Thyroid gland (tissue), 4 donors: Measurements from ENCODE around the gene TAP2. TPM values are rescaled to one million over a fixed set of nuclear protein-coding genes. Genes with fewer than 3 reads are reported as not detected.

Experiments used
- DNase-seq, 2 donors: peaks; one replicate each; pipeline ENCODE4 v3.0.0-alpha.2; 2019
- H3K27ac ChIP-seq, 3 donors: fragments of 200-600 bp; sonication (generic); 1 replicate in 2 of 3; 2 replicates in 1 of 3; pipeline ENCODE4 v1.5.1; 2016 to 2019; ENCODE audit warnings: mild to moderate bottlenecking in 1 of 3, moderate library complexity in 1 of 3
- H3K27me3 ChIP-seq: fragments of 200-600 bp; sonication (generic); one replicate; pipeline ENCODE4 v1.5.1; 2019
- H3K36me3 ChIP-seq, 2 donors: fragments of 200-600 bp; sonication (generic); one replicate each; pipeline ENCODE4 v1.5.1; 2016 to 2019
- H3K4me1 ChIP-seq, 2 donors: fragments of 200-600 bp; sonication (generic); one replicate each; pipeline ENCODE4 v1.5.1; 2017 to 2019
- H3K4me3 ChIP-seq, 3 donors: fragments of 200-600 bp; sonication (generic); replicated peaks in 1 of 3; 1 replicate in 2 of 3; 2 replicates in 1 of 3; pipeline ENCODE4 v1.5.1; 2016; ENCODE audit warnings: mild to moderate bottlenecking in 1 of 3
- H3K9me3 ChIP-seq: fragments of 200-600 bp; sonication (generic); one replicate; pipeline ENCODE4 v1.5.1; 2017
- POLR2A ChIP-seq, 2 donors: fragments of 450-650 bp; IDR thresholded peaks; one replicate each; pipeline ENCODE4 v1.6.1; 2017; ENCODE audit warnings: antibody characterized with exemption in 2 of 2, mild to moderate bottlenecking in 2 of 2, moderate library complexity in 1 of 2
- WGBS, 2 donors: methylation state at CpG; one replicate each; pipeline ENCODE4 v1.1.5; 2017; 5-methylcytosine and 5-hydroxymethylcytosine counted together
- intact Hi-C: fragments of 100-400 bp; cut with DNase I; formaldehyde crosslinking; loops from one replicate; pipeline ENCODE4 v1.15.1; 2023
- total RNA-seq, 4 donors: library from RNA; depleted of rRNA; stranded (reverse); fragments of >200 nt; gene quantifications; one replicate each; pipeline ENCODE4 v1.2.3, GENCODE V29; 2016
- TF ChIP-seq, protein P1 (sequence below), 6 experiments: fragments of 200-600 bp in 3 of 6; fragments of 450-650 bp in 3 of 6; sonication (generic) in 3 of 6; IDR thresholded peaks; one replicate each; pipeline ENCODE4 v1.5.1; 2016 to 2019; ENCODE audit warnings: antibody characterized with exemption in 6 of 6, mild to moderate bottlenecking in 2 of 6, inconsistent platforms in 1 of 6, moderate library complexity in 1 of 6

Gene TAP2
- total RNA-seq, 4 donors from 2014 or later, result 6.9 to 31.9 (median 8.2) TPM

DNA sequence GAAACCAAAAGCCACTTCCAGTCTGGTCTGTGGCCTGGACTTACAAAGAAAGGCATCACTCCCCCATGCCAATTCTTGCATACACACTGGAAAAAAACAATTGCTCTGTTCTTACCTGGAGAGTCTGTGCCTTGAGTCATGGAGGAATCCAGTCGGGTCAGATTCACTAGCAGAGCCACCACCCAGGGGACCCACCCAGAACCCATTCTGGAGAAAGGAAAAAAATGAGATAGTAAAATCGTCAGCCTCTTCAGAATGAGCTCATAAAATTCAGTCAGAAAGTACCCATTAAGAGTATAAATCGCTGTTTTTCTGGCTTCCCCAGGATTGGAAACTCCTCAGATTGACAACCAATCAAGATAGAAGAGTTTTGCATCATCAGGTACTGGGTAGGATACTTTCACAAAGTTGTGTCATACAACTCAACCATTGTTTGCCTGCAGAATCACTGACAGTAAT, 21.8 kb downstream of the TAP2 start, which contains the start of gene HLA-DOB:
Gene HLA-DOB, minus strand, starts transcription at position 257 of the 459 bp plus-strand sequence. Its CDS starts 51 bp downstream, at position 206.
- TF ChIP-seq, protein P1, sequence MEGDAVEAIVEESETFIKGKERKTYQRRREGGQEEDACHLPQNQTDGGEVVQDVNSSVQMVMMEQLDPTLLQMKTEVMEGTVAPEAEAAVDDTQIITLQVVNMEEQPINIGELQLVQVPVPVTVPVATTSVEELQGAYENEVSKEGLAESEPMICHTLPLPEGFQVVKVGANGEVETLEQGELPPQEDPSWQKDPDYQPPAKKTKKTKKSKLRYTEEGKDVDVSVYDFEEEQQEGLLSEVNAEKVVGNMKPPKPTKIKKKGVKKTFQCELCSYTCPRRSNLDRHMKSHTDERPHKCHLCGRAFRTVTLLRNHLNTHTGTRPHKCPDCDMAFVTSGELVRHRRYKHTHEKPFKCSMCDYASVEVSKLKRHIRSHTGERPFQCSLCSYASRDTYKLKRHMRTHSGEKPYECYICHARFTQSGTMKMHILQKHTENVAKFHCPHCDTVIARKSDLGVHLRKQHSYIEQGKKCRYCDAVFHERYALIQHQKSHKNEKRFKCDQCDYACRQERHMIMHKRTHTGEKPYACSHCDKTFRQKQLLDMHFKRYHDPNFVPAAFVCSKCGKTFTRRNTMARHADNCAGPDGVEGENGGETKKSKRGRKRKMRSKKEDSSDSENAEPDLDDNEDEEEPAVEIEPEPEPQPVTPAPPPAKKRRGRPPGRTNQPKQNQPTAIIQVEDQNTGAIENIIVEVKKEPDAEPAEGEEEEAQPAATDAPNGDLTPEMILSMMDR (IDR thresholded peaks at IDR 0.05), result no peak
- TF ChIP-seq POLR2A (IDR thresholded peaks at IDR 0.05), result no peak
- intact Hi-C loops, result no loop called here
- H3K27ac ChIP-seq, result no peak within 1 kb of the TSS
- WGBS, 2 donors, result 51 to 54% methylated on average over 3 of the region's 3 CpGs
- no peaks in the 10 kb centered on the region for H3K27me3 ChIP-seq
- H3K9me3 ChIP-seq, result no peaks in the 10 kb centered on the region
- H3K36me3 ChIP-seq, result no peaks in the 10 kb centered on the region
- no peak within 1 kb of the TSS for H3K4me3 ChIP-seq
- no peak for DNase-seq
- no peaks in the 10 kb centered on the region for H3K4me1 ChIP-seq

DNA sequence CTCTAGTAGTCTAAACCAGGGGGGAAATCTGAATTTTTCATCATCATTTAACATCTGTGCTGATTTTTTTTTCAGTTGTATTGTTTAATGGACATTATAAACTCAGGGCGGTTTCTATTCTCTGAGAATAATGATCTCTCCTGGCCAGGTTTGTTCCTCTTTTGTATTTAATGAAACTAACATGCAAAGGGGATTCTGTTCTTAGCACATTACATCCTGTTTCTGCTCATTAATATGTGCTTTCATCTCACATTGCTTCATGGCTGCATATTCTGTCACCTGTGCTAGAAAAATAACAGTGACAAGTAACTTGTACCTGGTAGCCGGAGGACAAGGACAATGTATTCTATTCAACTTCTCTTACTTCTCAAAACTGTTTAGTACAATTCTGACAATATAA, 22.5 kb downstream of the TAP2 start:
- H3K27me3 ChIP-seq, result no peaks in the 10 kb centered on the region
- H3K36me3 ChIP-seq, result no peaks in the 10 kb centered on the region
- no peak overlapping the region for H3K4me3 ChIP-seq
- H3K4me1 ChIP-seq, result no peaks in the 10 kb centered on the region
- intact Hi-C loops, result no loop called here
- WGBS, 2 donors, result 89 to 93% methylated on average over 2 of the region's 2 CpGs
- TF ChIP-seq POLR2A (IDR thresholded peaks at IDR 0.05), result no peak
- TF ChIP-seq, protein P1 (IDR thresholded peaks at IDR 0.05), result no peak
- H3K9me3 ChIP-seq, result no peaks in the 10 kb centered on the region
- no peak overlapping the region for H3K27ac ChIP-seq
- DNase-seq, result no peak

DNA sequence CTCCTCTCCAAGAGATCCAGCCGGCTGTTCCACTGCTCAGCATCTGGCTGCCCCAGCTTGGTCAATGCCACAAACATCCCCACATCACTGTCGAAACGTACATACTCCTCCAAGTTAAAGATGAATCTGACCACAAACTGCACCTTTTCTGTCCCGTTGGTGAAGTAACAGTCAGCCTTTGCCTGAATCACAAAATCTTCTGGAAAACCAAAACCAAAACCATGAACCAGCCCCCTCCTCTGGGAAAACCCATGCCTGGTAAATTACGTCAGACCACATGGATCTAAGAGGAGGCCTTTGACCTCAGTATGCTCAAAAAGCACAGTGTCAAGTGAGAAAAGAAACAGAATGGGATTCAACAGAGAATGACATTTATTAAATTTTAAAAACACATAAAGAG, 23.4 kb downstream of the TAP2 start:
- no peaks in the 10 kb centered on the region for H3K4me1 ChIP-seq
- no peak overlapping the region for H3K27ac ChIP-seq
- H3K9me3 ChIP-seq, result no peaks in the 10 kb centered on the region
- TF ChIP-seq, protein P1 (IDR thresholded peaks at IDR 0.05), result no peak
- no peak for TF ChIP-seq POLR2A (IDR thresholded peaks at IDR 0.05)
- intact Hi-C loops, result no loop called here
- H3K4me3 ChIP-seq, result no peak overlapping the region
- 85 to 92% methylated on average over 5 of the region's 5 CpGs for WGBS, 2 donors
- H3K27me3 ChIP-seq, result no peaks in the 10 kb centered on the region
- DNase-seq, result no peak
- no peaks in the 10 kb centered on the region for H3K36me3 ChIP-seq

DNA sequence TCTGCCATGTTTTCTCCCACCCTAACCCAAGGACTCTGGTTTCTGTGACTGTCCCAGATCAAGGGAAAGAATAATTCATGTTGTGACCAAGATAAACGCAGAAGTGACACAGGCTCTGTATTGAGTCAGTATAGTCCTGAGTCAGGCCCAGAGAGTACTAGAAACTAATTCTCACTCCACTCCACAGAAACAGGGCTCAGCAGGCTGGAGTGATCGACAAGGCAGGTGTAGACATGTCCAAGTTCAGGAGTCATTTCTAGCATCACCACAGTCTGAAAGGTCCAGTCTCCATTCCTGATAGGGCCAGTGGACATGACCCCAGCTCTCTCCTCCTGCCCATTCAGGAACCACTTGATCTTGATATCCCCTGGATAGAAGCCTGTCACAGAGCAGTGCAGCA, 24.4 kb downstream of the TAP2 start:
- no peak for DNase-seq
- Histone ChIP-seq H3K9me3 (no peaks in the 10 kb centered on the region), H3K27ac (no peak overlapping the region), H3K36me3 (no peaks in the 10 kb centered on the region), H3K27me3 (no peaks in the 10 kb centered on the region), H3K4me1 (no peaks in the 10 kb centered on the region), H3K4me3 (no peak overlapping the region)
- WGBS, 2 donors, result 92 to 100% methylated on average over 2 of the region's 2 CpGs
- TF ChIP-seq, protein P1 (IDR thresholded peaks at IDR 0.05), result no peak
- no peak for TF ChIP-seq POLR2A (IDR thresholded peaks at IDR 0.05)
- intact Hi-C loops, result no loop called here

DNA sequence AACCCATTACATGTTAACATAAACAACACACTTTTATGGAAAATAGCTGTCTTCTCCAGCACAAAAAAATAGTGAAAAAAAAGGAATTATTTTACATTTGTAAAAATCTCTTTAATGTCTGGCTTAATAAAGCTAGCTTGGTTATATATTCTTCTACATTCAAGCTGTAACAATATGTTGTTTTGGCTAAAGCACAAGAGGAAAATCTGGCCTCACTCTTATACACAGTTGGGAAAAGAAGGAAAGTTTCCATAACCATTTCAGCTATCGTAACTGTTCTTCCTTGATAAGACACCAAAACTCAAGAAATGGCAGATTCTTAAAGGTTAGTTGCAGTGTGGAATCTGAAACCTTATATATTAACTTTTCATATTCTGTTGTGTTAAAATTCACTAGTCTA, 29.4 kb downstream of the TAP2 start:
- no peaks in the 10 kb centered on the region for H3K9me3 ChIP-seq
- intact Hi-C loops, result no loop called here
- no peak overlapping the region for H3K27ac ChIP-seq
- no peaks in the 10 kb centered on the region for H3K4me1 ChIP-seq
- H3K27me3 ChIP-seq, result no peaks in the 10 kb centered on the region
- H3K4me3 ChIP-seq, result no peak overlapping the region
- WGBS, 2 donors, result 0% methylated on average over 1 of the region's 1 CpG
- no peak for DNase-seq
- TF ChIP-seq, protein P1 (IDR thresholded peaks at IDR 0.05), result no peak
- TF ChIP-seq POLR2A (IDR thresholded peaks at IDR 0.05), result no peak
- no peaks in the 10 kb centered on the region for H3K36me3 ChIP-seq
